ENCODE measurements around the gene OR7A5.

DNA sequence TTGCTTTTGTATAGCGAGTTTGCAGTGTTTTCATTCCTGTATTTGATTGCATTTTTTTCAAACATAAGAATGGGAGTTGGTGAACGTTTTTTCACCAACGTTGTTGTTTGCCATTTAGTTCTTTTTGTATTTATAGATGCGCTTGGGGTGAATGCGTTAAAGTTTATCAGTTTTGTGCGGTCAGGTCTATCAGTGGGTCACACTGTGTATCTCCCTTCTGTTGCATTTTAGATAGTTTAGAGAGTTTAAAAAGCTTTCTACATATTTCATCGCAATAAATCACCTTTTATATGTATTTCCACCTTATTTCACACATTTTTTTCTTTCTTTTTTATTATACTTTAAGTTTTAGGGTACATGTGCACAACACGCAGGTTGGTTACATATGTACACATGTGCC lies 16.4 kb downstream of the OR7A5 start:
- TF ChIP-seq, protein P1, sequence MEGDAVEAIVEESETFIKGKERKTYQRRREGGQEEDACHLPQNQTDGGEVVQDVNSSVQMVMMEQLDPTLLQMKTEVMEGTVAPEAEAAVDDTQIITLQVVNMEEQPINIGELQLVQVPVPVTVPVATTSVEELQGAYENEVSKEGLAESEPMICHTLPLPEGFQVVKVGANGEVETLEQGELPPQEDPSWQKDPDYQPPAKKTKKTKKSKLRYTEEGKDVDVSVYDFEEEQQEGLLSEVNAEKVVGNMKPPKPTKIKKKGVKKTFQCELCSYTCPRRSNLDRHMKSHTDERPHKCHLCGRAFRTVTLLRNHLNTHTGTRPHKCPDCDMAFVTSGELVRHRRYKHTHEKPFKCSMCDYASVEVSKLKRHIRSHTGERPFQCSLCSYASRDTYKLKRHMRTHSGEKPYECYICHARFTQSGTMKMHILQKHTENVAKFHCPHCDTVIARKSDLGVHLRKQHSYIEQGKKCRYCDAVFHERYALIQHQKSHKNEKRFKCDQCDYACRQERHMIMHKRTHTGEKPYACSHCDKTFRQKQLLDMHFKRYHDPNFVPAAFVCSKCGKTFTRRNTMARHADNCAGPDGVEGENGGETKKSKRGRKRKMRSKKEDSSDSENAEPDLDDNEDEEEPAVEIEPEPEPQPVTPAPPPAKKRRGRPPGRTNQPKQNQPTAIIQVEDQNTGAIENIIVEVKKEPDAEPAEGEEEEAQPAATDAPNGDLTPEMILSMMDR (IDR thresholded peaks at IDR 0.05) = no peak
- no peak for TF ChIP-seq ZFX (IDR thresholded peaks at IDR 0.05; ENCODE audit: borderline replicate concordance)

Measured in 22Rv1 (cell line).